Mucosa of descending colon (tissue), 3 donors: ENCODE measurements around the gene EPHA2. TPM values are rescaled to one million over a fixed set of nuclear protein-coding genes. Genes with fewer than 3 reads are reported as not detected.

Experiments
- ATAC-seq: fragments of 200-7000 bp; cut with Tn5 transposase; one replicate; pipeline ENCODE4 v1.9.1; 2020; ENCODE audit warnings: mild to moderate bottlenecking, moderate library complexity
- DNase-seq, 3 donors: peaks; one replicate each; pipeline ENCODE4 v3.0.0-alpha.2; 2020
- H3K36me3 ChIP-seq: fragments of 200-600 bp; one replicate; pipeline ENCODE4 v1.8.0; 2021; ENCODE audit warnings: low read depth, mild to moderate bottlenecking
- H3K4me1 ChIP-seq: fragments of 200-600 bp; one replicate; pipeline ENCODE4 v1.8.0; 2021; ENCODE audit warnings: low read depth, mild to moderate bottlenecking
- H3K4me3 ChIP-seq: fragments of 200-600 bp; one replicate; pipeline ENCODE4 v1.8.0; 2021; ENCODE audit warnings: mild to moderate bottlenecking
- H3K9me3 ChIP-seq: fragments of 200-600 bp; one replicate; pipeline ENCODE4 v1.8.0; 2021; ENCODE audit warnings: mild to moderate bottlenecking
- CTCF ChIP-seq: fragments of 200-600 bp; IDR thresholded peaks from one replicate; pipeline ENCODE4 v1.8.0; 2022; ENCODE audit warnings: antibody characterized with exemption, mild to moderate bottlenecking
- intact Hi-C, 2 donors: fragments of 100-400 bp; cut with DNase I in 1 of 2; cut with micrococcal nuclease in 1 of 2; formaldehyde crosslinking; loops; one replicate each; pipeline versions ENCODE4 v1.11.0 to v1.11.1; 2022; cut with DNase I, micrococcal nuclease
- total RNA-seq, 3 donors: library from RNA; stranded (reverse); fragmentation: NEBNext Ultra II Directional in 2 of 3; extraction: Animal tissue kit (Norgen Biotek cat#: 25700) in 2 of 3; gene quantifications; one replicate each; pipeline versions ENCODE4 v1.2.1 to v1.2.4, GENCODE V29; 2021 to 2023
- donor health status: DM: no; HTN: no; CAD: no; lungs with moderate emphysema.
- donor health status: DM: no; HTN: no; CAD: no.
- donor health status: DM: no; HTN: yes; CAD: no.

EPHA2 gene
- total RNA-seq, 3 donors from 2014 or later = 36.8 to 43.5 (median 43.5) TPM

- no peak overlapping the region for H3K4me3 ChIP-seq
- no peaks in the 10 kb centered on the region for H3K36me3 ChIP-seq
- TF ChIP-seq CTCF = no peak
- intact Hi-C loops = no loop called here
- ATAC-seq (no peak), DNase-seq (peak in 1 of 3 donors; percentile 5)
- no peaks in the 10 kb centered on the region for H3K4me1 ChIP-seq
- no peaks in the 10 kb centered on the region for H3K9me3 ChIP-seq
These were observed 26.6 kb downstream of the EPHA2 start for GRCh38 chr1:16129316-16129715.

- Histone ChIP-seq H3K36me3 (no peaks in the 10 kb centered on the region), H3K9me3 (no peaks in the 10 kb centered on the region), H3K4me1 (no peaks in the 10 kb centered on the region), H3K4me3 (no peak overlapping the region)
- DNase-seq = peak in 1 of 3 donors; percentile 11
- no peak for ATAC-seq
- no peak for TF ChIP-seq CTCF
- intact Hi-C loops = no loop called here
These were observed 27.5 kb downstream of the EPHA2 start for GRCh38 chr1:16128338-16128741.

- Histone ChIP-seq H3K36me3 (no peaks in the 10 kb centered on the region), H3K4me3 (no peak overlapping the region), H3K9me3 (no peaks in the 10 kb centered on the region), H3K4me1 (no peaks in the 10 kb centered on the region)
- intact Hi-C loops = no loop called here
- TF ChIP-seq CTCF = no peak
- DNase-seq = peak in 1 of 3 donors; percentile 34
- no peak for ATAC-seq
These were observed 28.1 kb downstream of the EPHA2 start for GRCh38 chr1:16127676-16128337.

- intact Hi-C loops = no loop called here
- Histone ChIP-seq H3K36me3 (no peaks in the 10 kb centered on the region), H3K4me3 (no peak overlapping the region), H3K9me3 (no peaks in the 10 kb centered on the region), H3K4me1 (peaks cover 4% of the 10 kb centered on the region)
- TF ChIP-seq CTCF = no peak
- no peak for DNase-seq
- no peak for ATAC-seq
These were observed 28.9 kb downstream of the EPHA2 start for GRCh38 chr1:16126743-16127515.

DNA sequence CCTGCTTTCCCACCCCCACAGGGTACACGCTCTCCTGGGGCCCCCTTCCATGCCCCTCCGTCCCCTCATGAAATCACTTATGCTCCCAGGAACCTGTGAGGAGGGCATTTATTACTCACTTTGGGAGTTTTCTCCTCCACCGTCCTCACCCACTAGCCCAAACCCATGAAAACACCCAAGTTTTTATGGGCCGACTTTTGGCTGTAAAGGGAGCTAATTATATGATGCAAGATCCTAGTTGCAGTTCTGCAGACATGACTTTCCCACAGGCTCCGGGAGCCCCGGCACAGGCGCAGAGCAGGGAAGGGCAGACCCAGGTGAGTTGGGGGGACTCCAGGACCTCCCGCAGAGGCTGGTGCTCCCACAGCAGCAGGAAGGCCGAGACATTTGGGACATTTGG lies 29.7 kb downstream of the EPHA2 start:
- ATAC-seq (no peak), DNase-seq (no peak)
- Histone ChIP-seq H3K9me3 (no peaks in the 10 kb centered on the region), H3K4me1 (peaks cover 4% of the 10 kb centered on the region), H3K36me3 (no peaks in the 10 kb centered on the region), H3K4me3 (no peak overlapping the region)
- no peak for TF ChIP-seq CTCF
- intact Hi-C loops = no loop called here
